HG03045 (cell line): ENCODE measurements around the gene SYNDIG1.

Source experiments
- ATAC-seq: cut with Tn5 transposase; IDR thresholded peaks from one replicate; pipeline ENCODE4 v1.9.1; 2021; ENCODE audit warnings: mild to moderate bottlenecking, moderate library complexity; ENCODE audit not compliant: unreplicated experiment

Gene SYNDIG1

DNA sequence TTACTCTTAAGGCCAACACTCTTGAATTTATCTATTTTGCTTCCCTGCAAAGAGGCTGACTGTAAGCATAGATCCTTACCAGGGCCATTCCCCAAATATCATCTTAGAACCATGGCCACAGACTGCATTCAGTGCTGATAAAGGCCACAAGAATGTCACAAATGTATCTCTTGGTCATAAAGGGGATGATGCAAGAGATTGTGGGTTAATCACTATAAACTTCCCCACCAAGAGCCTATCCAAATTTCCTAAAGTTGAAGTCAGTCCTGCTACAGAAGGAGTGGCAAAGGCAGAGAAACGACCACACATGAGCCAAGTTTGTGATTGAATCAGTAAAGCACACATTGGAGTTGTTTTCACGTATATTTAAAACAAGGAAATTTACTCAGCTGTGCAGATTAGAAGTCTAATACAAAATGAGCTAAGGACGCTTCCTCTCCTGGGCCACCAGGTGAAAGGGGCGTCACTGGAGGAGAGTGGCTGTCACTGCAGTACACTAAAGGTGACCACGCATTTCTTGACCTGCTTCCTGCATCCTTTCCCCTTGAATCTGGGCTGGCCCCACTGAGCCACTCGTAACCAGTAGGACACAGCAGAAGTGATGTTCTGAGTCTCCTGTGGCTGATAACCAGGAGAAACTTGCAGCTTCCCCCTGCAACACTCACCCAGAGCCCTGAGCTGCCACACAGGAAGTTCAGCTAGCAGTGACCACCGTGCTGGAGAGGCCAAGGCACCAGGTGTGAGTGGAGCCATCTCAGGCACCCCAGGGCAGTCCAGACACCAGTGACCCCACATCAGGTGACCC is 181.9 kb downstream of the SYNDIG1 start:
- ATAC-seq: no peak

DNA sequence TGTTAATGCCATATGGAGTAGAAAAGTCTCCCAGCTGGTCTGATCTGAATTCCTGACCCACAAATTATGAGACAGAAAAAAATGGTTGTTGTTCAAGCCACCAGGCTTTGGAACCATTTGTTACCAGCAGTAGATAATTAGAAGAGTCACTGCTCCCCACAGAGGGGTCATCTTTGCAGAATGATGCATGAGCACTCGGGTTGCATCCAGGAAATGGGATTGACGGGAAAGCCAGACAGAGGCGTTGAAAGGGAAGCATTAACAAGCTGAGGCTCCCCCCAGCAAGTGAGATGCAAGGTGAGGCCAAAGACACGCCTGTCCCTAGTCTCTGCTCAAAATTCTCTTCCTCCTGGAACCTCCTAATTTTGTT is 182.5 kb downstream of the SYNDIG1 start:
- ATAC-seq: no peak

DNA sequence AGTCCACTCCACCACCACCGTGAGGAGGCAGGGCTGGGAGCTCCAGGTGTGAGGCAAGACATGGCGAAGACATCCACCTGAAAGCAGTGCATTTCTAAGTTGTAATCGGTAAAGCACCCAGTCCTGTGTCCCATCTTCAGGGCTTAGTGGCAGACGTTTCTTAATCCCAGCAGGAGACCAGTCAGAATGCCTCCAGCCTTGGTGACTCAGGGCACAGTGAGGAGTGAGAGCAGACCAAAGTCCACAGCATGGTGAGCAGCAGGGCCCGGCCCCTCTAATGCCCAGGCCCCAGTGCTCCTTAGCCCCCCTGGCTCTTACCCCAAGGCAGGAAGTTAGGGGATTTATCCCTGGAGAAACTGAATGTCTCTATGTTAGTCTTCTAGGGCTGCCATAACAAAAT is 183.9 kb downstream of the SYNDIG1 start:
- ATAC-seq: no peak

DNA sequence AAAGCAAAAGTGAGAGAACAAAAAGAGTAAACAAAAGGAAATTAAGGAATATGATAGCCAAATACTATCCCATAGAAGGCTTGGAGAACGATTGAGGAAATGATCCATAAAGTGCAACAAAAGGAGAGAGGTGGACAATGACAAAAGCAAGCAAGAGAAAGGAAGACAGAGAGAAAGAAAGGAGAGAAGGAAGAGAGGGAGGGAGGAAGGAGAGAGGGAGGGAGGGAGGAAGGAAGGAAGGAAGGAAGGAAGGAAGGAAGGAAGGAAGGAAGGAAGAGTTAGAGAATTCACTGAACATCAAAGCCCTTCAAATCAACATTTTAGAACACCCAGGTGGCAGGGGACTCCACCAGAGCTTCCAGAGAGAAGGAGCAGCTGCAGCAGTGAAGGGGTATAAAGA is 185.0 kb downstream of the SYNDIG1 start:
- no peak for ATAC-seq

DNA sequence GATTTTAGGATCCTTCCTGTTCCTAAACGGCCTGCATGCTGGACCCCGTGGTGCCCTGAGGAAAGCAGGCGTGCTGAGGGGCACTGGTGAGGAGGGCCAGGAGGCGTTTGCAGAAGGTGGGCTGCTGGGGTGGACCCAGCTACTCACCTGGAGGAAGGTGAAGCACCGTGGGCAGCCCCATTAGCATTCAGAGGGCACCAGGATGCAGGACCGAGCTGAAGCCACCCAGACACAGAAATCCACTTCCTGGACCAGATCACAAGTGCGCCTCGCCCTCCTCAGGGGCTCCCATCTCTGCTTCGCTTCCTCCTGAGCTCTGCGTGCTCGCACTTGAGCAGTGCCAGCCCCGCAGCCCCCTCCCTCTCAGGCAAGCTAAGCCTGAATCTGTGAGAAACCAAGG is 187.0 kb downstream of the SYNDIG1 start:
- ATAC-seq: no peak

DNA sequence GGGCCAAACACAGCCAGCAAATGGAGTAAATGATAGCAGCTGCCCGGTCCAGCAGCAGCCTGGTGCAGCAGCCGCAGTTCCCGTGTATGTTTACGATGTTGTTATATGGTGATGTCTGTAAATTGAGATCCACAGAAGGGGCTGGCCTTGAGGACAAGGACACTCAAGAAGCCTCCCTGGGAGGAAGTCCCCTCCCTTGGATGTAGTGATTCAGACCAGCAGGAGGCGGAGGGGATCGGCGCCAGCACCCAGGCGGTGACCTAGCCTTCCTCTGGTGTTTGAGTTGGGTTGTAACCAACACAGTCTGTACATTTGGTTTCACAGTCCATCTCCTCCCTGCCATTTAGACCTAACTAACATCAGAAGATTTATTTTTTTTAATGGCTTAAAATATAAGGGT is 187.8 kb downstream of the SYNDIG1 start:
- no peak for ATAC-seq

DNA sequence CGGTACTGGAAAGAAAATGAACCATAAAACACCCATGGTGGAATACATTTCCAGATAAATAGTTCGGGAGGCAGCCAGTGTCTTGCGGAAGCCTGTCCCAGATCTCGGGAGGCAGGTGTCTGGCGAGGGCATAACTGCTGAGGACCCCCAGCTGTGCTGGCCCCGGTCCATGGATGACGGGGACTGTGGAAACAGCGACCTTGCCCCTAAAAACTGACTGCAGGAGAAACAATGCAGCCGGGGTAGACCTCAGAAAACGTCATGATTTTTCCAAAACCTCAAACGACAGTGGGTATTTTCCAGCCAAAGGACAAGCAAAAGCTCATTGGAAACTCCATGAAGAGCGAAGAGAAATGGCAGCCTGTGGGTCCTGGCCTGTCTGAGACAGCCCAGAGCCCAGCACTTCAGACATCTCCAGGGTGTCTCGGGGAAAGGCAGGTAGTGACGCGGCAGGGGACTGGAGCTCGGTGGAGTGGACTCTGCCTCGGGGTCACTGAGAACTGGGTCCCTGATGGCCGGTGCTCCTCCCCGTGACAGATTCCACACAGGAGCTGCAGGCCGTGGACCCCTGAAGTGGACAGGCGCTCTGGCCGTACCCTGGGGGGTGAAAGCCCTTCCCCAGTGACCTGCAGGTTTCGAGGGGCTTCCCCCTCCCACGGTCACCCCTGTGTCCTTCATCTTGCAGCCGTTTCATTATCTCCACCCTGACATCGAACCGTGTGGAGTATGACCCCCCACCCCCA is 188.6 kb downstream of the SYNDIG1 start:
- ATAC-seq: no peak

DNA sequence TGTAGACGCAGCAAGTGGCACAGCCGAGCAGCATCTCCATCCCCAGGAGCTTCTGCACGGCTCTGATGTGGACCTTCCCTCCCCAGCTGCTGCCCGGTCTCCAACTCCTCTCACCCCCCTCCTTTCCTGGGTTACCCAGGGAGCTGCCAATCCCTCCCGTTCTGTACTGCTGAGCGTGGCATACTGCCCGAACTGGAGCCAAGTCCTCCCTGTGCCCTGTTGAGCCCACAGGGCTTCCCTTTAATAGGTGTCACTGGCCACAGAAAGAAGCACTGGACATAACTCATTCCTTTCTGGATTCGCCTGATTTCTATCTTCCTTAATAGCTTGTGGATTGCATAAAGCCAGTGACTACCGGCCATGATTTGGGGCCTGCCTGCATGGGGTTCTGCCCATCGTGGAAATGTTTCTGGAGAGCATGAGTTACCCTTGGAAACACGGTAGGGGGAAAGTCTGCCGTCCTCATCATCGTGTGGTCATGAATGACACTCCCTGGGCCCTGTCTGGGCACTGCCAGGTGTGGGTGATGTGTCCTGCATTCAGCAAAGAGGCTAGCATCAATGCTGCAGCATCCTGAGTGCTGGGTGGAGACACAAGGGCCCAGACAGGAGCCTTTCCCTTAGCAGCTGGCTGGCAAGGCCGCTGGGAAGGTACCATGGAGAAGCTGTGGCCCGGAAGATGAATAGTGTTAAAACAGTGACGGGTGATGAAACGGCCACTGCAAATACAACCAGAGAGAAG is 189.7 kb downstream of the SYNDIG1 start:
- no peak for ATAC-seq

DNA sequence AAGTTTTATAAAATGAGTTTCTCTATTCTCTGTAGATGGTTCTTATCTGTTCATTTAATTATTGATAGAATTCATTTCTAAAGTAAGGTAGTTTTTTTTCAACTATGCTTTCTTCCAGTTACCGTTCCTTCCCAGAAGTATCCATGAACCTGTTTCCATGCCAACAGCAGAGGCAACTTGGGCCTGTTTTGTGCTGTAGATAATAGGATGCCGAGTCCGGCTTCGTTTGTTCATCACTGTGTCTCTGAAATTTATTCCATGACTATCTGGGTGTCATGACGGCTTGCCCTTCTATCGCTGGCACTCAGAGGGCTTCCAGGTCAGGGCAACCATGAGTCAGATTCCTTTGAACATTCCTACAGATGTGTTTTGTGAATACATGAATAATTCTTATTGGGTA is 190.4 kb downstream of the SYNDIG1 start:
- no peak for ATAC-seq

DNA sequence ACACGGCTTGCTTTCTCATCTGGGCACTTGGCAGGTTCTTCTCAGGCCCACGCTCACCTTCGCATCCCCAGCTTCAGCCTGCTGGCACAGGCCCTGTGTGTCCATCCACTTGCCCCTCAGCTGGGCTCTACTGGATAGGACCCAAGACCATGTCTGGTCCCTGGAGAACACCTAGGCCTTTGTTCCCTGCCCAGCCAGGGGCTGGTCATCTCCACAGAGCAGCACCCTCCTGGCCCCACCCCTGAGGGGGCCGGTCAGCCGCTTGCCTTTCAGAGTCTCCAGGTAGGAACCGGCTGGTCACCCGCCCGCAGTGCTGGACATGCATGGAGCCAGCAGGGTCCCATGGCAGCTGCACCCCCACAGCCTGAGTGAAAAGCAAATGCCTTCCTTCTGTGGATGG is 191.2 kb downstream of the SYNDIG1 start:
- no peak for ATAC-seq

DNA sequence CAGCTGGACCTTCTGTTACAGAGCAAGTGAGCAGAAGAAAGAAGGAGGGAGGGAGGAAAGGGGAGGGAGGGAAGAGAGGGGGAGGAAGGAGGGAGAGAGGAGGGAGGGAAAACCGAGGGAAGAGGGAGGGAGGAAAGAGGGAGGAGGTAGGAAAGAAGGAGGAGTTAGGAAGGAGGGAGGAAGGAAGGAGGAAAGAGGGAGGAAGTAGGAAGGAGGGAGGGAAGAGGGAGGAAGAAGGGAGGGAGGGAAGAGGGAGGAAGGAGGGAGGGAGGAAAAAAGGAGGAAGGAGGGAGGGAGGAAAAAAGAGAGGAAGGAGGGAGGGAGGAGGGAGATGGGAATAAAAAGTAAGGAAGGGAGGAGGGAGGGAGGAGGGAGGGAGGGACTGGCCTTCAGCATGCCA is 191.8 kb downstream of the SYNDIG1 start:
- no peak for ATAC-seq

DNA sequence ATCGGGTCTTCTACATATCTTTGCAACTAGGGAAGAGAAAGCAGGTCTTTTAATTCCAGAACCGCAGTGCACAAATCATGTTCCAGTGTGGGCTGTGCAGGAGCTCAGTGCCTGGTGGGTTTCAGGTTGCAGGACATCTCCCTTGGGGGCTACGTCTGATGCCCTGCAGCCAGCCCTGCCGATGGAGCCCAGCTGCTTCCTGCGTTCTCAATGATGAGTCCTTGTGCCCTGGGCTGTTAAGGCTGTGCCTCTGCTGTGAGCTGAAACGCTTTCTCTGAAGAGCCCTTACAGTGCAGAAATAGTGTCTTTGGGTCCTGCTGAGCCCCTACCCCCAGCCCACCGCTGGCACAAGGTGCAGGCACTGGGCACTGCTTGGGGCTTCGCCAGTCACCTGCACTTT is 192.9 kb downstream of the SYNDIG1 start:
- no peak for ATAC-seq

DNA sequence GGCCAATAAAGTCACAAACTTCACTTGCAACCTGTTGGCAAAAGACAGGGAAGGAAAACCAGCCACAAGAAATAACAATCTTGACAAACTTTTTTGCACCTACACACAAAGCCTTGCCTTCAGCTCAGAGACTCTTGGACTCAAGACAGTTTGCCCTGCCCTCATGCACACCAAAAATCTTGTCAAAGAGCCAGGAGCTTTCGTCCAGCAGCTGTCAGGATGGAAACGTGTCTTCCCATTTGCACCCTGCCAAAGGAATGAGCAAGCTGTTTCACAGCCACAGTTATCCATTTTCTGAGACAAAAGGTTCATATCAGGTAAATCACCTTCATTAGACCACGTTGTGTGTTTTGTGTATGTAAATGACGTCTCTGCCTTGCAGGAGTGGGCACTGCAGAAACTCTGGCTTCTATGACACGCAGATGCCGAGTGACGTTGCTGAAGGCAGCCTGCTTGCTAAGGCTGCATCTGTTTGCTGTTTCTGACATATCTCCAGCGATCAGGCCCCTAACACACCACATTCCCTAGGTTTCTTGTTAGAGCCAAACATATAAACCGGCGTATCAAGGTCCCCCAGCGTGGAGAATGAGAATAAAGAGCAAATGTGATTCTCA is 193.4 kb downstream of the SYNDIG1 start:
- ATAC-seq: no peak

DNA sequence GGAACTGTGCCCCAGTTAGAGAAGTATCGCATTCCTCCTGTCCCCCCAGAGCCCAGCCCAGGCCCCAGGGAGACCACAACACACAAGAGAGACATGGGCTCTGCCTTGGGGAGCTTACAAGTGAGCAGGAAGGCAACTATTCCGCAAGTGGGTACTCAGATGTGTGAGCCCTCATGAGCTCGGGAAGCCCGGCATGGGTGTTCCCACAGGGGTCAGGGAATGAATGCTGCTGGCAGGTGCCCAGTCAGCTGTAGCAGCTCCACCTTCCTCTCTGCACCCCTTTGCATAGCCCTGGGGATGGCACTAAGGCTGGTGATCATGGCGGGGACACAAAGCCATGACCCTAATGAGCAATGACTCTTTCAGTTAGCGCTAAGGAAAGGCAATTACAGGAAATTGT is 194.1 kb downstream of the SYNDIG1 start:
- no peak for ATAC-seq

DNA sequence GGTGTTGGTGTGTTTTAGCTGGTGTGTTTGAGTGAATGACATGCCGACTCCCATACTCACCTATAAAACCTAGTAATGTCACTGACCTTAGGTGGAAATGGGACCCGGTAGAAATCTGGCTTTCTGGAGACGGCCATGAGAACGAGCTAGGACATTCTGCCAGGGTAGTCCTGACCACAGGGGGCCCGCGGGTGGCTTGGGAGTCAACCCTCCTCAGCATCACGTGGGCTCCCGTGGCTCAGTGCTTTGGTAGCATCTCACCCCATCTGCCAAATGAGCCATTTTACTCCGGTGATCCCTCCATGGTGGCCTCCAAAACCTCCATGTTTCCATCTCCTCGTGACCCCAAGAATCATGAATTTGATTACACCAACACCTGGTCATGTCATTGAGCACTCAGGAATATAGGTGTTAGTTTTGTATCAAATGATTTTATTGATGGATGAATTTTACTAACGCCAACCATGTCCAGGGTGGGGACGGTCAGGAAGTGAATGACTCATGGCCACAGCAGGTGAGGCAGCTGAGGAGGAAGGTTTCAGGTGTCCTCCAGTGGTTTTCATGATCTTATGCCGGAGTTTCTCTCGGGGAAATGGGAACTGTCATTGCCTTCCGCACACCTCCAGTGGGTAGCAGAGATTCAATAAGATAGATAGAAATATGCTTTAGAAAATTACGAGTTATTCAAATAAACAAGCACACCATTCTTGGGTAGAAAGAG is 195.0 kb downstream of the SYNDIG1 start:
- ATAC-seq: no peak

DNA sequence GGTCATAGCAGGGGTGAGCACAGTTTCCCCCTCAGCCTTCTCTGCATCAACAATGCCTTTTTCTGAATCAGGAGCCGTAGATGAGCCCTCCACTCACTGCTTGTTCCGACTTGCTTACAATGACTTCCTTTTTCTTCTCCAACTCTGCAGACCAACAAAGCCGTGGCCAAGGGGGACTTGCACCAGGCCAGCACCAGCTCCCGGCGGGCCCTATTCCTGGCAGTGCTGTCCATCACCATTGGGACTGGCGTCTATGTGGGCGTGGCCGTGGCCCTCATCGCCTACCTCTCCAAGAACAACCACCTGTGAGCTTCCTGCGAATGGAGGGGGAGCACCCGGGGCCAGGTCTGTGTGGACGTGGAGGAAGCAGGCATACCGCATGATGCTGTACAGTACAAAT is 195.8 kb downstream of the SYNDIG1 start:
- ATAC-seq: no peak

DNA sequence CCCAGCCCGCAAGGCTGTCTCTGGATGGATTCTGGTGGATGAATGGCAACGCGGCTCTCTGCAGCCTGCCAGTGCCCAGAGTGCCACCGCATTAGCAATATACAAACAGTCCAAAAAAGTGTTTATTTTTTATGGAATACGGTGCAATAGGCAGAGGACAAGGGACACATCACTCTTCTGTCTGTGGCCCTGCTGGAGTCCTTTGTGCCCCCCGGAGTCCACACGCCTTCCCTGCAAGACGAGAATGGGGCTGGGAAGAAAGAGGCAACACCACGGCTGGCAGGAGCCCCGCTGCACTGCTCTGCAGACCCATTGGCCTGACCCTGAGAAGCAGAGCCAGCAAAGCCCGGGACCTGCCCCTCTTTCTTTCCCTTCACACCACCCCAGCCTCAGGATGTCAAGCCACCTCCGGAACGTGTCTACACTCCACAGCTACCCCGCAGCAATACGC is 196.3 kb downstream of the SYNDIG1 start:
- no peak for ATAC-seq

DNA sequence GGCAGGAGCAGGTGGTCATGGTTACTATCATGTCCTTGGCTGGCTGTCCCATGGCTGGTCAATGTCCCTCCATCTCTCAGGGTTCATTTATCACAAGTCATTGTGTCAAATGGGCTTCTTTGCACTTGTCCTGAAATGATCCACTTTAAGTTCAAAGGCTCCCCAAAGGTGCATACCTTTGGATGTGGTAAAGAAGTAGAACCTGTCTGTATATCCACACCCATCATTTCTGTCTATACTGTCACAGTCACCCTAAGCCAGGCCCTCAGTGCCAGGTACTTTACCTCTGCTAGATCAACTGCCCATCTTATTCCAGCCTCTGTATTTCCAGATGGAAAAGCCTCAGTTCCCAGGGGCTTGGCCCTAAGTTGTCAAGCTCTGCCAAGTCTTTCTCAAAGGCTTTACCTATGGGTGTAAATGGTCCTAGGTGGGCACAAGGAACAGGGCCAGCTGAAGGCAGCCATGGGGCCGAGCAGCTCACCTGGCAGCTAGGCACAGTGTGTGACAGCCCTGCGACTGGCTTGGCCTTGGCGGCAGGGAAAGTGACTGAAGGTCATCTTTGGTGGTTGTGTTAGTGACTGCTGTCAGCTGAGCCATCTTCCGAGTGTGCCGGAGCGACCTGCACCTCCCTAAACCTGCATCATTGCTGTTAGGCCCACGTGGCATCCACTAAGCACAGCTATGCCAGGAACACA is 198.4 kb downstream of the SYNDIG1 start:
- no peak for ATAC-seq

DNA sequence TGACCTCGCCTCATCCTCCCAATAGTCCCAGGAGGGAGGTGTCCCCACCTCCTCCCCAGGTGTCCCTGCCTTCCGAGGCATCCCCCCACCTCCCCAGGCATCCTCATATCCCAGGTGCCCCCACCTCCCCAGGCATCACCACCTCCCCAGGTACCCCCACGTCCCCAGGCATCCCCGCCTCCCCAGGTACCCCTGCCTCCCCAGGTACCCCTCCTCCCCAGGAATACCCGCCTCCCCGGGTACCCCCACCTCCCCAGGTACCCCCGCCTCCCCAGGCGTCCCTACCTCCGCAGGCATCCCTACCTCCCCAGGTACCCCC is 198.9 kb downstream of the SYNDIG1 start:
- no peak for ATAC-seq

DNA sequence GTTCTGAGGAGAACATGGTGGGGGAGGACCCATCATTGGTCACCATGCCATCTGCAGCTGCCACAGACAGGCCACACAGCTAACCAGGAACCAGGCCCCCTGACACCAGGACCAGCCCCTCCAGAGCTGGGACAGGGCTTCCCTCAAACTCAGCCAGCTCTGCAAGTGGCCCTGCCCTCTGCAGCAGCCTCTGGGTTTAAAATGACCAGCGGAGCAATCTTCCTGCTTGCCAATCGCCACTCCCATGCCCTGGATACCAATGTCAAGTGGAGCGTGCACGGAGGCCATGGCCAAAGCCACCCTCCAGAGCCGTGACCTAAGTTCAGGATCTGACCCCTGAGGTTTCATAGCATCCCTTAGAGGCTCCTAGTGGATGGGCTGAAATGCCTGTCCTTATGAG is 199.4 kb downstream of the SYNDIG1 start:
- no peak for ATAC-seq
